H1 (cell line): ENCODE results near the gene SPC24. TPM values are rescaled to one million over a fixed set of nuclear protein-coding genes. Genes with fewer than 3 reads are reported as not detected.
A peak's percentile ranks its signal among the peaks of the same experiment; 100 is the strongest.

Experiments used
- CTCF ChIA-PET: fragments of 300-600 bp; sonication (Branson Sonifier 250); formaldehyde crosslinking; loops from one replicate; lab custom pipeline; 2021; ENCODE audit not compliant: partially characterized antibody; lab: Charles Lee
- POLR2A ChIA-PET: fragments of 300-600 bp; sonication (Branson Sonifier 250); formaldehyde crosslinking; loops from one replicate; lab custom pipeline; 2021; ENCODE audit warnings: inconsistent platforms; ENCODE audit not compliant: partially characterized antibody; lab: Charles Lee
- DNase-seq, 2 experiments: peaks; one replicate each; pipeline versions ENCODE4 v3.0.0 to v3.0.0-alpha.2; 2010 to 2022; ENCODE audit warnings: low spot score in 2 of 2, low read depth in 1 of 2, mixed read lengths in 1 of 2
- FAIRE-seq: peaks from 2 replicates; lab custom pipeline; 2011; peaks lifted over from hg19 to GRCh38; lab: Jason Lieb, UNC
- H2AFZ ChIP-seq: 2 replicates; pipeline ENCODE4 v1.8.1; 2012; ENCODE audit warnings: low read length, inconsistent platforms
- H2AK5ac ChIP-seq: 2 replicates; pipeline ENCODE4 v1.6.1; 2013; ENCODE audit warnings: low read depth, low read length
- H2BK120ac ChIP-seq: replicated peaks from 2 replicates; pipeline ENCODE3; 2013; ENCODE audit warnings: low read depth, low read length, inconsistent platforms
- H2BK12ac ChIP-seq: 2 replicates; pipeline ENCODE4 v1.6.1; 2013; ENCODE audit warnings: low read depth, low read length
- H2BK15ac ChIP-seq: 2 replicates; pipeline ENCODE4 v1.6.1; 2013; ENCODE audit warnings: low read length
- H2BK20ac ChIP-seq: 2 replicates; pipeline ENCODE4 v1.6.1; 2013; ENCODE audit warnings: low read length
- H2BK5ac ChIP-seq: 2 replicates; pipeline ENCODE4 v1.6.1; 2013; ENCODE audit warnings: low read depth, low read length
- H3K14ac ChIP-seq: 2 replicates; pipeline ENCODE4 v1.6.1; 2013; ENCODE audit warnings: inconsistent platforms; ENCODE audit not compliant: insufficient read length
- H3K18ac ChIP-seq: 2 replicates; pipeline ENCODE4 v1.6.1; 2013; ENCODE audit warnings: low read length; ENCODE audit errors: extremely low read depth
- H3K23ac ChIP-seq: 2 replicates; pipeline ENCODE4 v1.6.1; 2013; ENCODE audit warnings: inconsistent platforms; ENCODE audit not compliant: insufficient read length
- H3K23me2 ChIP-seq: 2 replicates; pipeline ENCODE4 v1.6.1; 2013; ENCODE audit warnings: low read depth, low read length
- H3K27ac ChIP-seq: 2 replicates; pipeline ENCODE4 v1.6.1; 2011; ENCODE audit warnings: low read depth, low read length, inconsistent platforms
- H3K27me3 ChIP-seq, 4 experiments: replicated peaks in 1 of 4; 1 replicate in 1 of 4; 2 replicates in 3 of 4; pipeline versions ENCODE4 v1.6.1 to v1.8.1; 2011 to 2013; ENCODE audit warnings: low read length in 3 of 4, mild to moderate bottlenecking in 3 of 4, inconsistent platforms in 2 of 4, mixed read lengths in 2 of 4, moderate library complexity in 1 of 4; ENCODE audit not compliant: control insufficient read depth in 3 of 4, insufficient read depth in 3 of 4; ENCODE audit errors: extremely low read depth in 1 of 4
- H3K36me3 ChIP-seq, 4 experiments: 2 replicates each; pipeline versions ENCODE4 v1.6.1 to v1.8.1; 2011 to 2013; ENCODE audit warnings: mild to moderate bottlenecking in 4 of 4, low read length in 3 of 4, moderate library complexity in 2 of 4, control low read depth in 1 of 4, inconsistent platforms in 1 of 4; ENCODE audit not compliant: insufficient read depth in 4 of 4, control insufficient read depth in 2 of 4
- H3K4ac ChIP-seq: replicated peaks from 2 replicates; pipeline ENCODE3; 2013; ENCODE audit warnings: low read length, low read depth, mixed read lengths, inconsistent platforms; ENCODE audit not compliant: insufficient read length
- H3K4me1 ChIP-seq, 4 experiments: replicated peaks in 1 of 4; 1 replicate in 1 of 4; 2 replicates in 3 of 4; pipeline versions ENCODE4 v1.6.1 to v1.8.1; 2011 to 2013; ENCODE audit warnings: low read length in 3 of 4, inconsistent platforms in 2 of 4, mixed read lengths in 1 of 4; ENCODE audit not compliant: insufficient read depth in 4 of 4, control insufficient read depth in 3 of 4
- H3K4me2 ChIP-seq, 2 experiments: 2 replicates each; pipeline versions ENCODE4 v1.6.1 to v1.8.1; 2011 to 2013; ENCODE audit warnings: low read depth in 2 of 2, low read length in 2 of 2, control low read depth in 1 of 2, inconsistent platforms in 1 of 2, mild to moderate bottlenecking in 1 of 2; ENCODE audit not compliant: insufficient read depth in 1 of 2
- H3K4me3 ChIP-seq, 4 experiments: fragments of 200-600, 300-600 bp in 1 of 4; sonication (generic), shearing (Covaris generic), sonication (Bioruptor Twin) in 1 of 4; 2 replicates each; pipeline versions ENCODE4 v1.5.1 to v1.8.1; 2011 to 2016; ENCODE audit warnings: low read length in 4 of 4, low read depth in 3 of 4, control low read depth in 2 of 4, inconsistent platforms in 2 of 4, mild to moderate bottlenecking in 2 of 4, mixed read lengths in 1 of 4, moderate library complexity in 1 of 4; ENCODE audit not compliant: insufficient read depth in 2 of 4; ENCODE audit errors: extremely low read depth in 1 of 4
- H3K56ac ChIP-seq: replicated peaks from 2 replicates; pipeline ENCODE3; 2013; ENCODE audit warnings: low read depth, mild to moderate bottlenecking, mixed read lengths, low read length, inconsistent platforms; ENCODE audit not compliant: insufficient read length
- H3K79me1 ChIP-seq: 2 replicates; pipeline ENCODE4 v1.6.1; 2013; ENCODE audit warnings: low read depth, low read length, control low read depth
- H3K79me2 ChIP-seq, 2 experiments: 2 replicates each; pipeline versions ENCODE4 v1.6.1 to v1.8.1; 2012 to 2013; ENCODE audit warnings: low read length in 2 of 2, mild to moderate bottlenecking in 2 of 2, inconsistent platforms in 1 of 2; ENCODE audit not compliant: insufficient read depth in 2 of 2, control insufficient read depth in 1 of 2
- H3K9ac ChIP-seq, 4 experiments: replicated peaks in 1 of 4; 1 replicate in 1 of 4; 2 replicates in 3 of 4; pipeline versions ENCODE4 v1.6.1 to v1.8.1; 2011 to 2013; ENCODE audit warnings: low read depth in 3 of 4, low read length in 3 of 4, control low read depth in 2 of 4, mild to moderate bottlenecking in 2 of 4, moderate library complexity in 2 of 4, inconsistent platforms in 1 of 4; ENCODE audit errors: extremely low read depth in 1 of 4
- H3K9me3 ChIP-seq, 2 experiments: 2 replicates each; pipeline versions ENCODE4 v1.6.1 to v1.8.1; 2012 to 2013; ENCODE audit warnings: mild to moderate bottlenecking in 2 of 2, moderate library complexity in 2 of 2, control low read depth in 1 of 2, inconsistent platforms in 1 of 2, low read depth in 1 of 2, low read length in 1 of 2, mixed read lengths in 1 of 2; ENCODE audit not compliant: insufficient read depth in 2 of 2
- H4K20me1 ChIP-seq, 2 experiments: replicated peaks in 1 of 2; 2 replicates each; pipeline versions ENCODE3 to v1.8.1; 2011 to 2013; ENCODE audit warnings: inconsistent platforms in 2 of 2, low read length in 2 of 2, mild to moderate bottlenecking in 1 of 2; ENCODE audit not compliant: insufficient read depth in 2 of 2, control insufficient read depth in 1 of 2
- H4K5ac ChIP-seq: 2 replicates; pipeline ENCODE4 v1.6.1; 2013; ENCODE audit warnings: low read length, low read depth, mixed read lengths, inconsistent platforms; ENCODE audit not compliant: insufficient read length
- H4K8ac ChIP-seq: 2 replicates; pipeline ENCODE4 v1.8.0; 2013; ENCODE audit warnings: mild to moderate bottlenecking, moderate library complexity, low read length, inconsistent platforms; ENCODE audit not compliant: insufficient read depth; ENCODE audit errors: extremely low read depth
- H4K91ac ChIP-seq: replicated peaks from 2 replicates; pipeline ENCODE3; 2013; ENCODE audit warnings: low read length, mixed read lengths, inconsistent platforms; ENCODE audit not compliant: insufficient read length
- CBX8 ChIP-seq: fragments of 300-800, 300-1000 bp; sonication (generic); IDR thresholded peaks from 2 replicates; pipeline ENCODE4 v1.7.1; 2016; ENCODE audit warnings: low read depth, low read length, borderline replicate concordance
- FOSL1 ChIP-seq: IDR thresholded peaks from 2 replicates; pipeline ENCODE4 v1.6.1; 2011; ENCODE audit warnings: mild to moderate bottlenecking, low read depth, low read length, moderate library complexity; ENCODE audit not compliant: insufficient read depth
- HDAC6 ChIP-seq: IDR thresholded peaks from one replicate; pipeline ENCODE4 v1.7.1; 2012; ENCODE audit warnings: low read depth, mild to moderate bottlenecking, inconsistent platforms, low read length, moderate library complexity
- KDM5A ChIP-seq: fragments of 200-600 bp; IDR thresholded peaks from 2 replicates; pipeline ENCODE4 v1.7.1; 2012; ENCODE audit warnings: mild to moderate bottlenecking, low read length, inconsistent platforms, mixed read lengths
- MAFK ChIP-seq: IDR thresholded peaks from 2 replicates; pipeline ENCODE4 v1.6.1; 2012; ENCODE audit warnings: low read depth, mild to moderate bottlenecking, improper control_type of control experiment, low read length
- NRF1 ChIP-seq: IDR thresholded peaks from 2 replicates; pipeline ENCODE4 v1.6.1; 2011; ENCODE audit warnings: mild to moderate bottlenecking, low read depth, low read length, improper control_type of control experiment
- RAD21 ChIP-seq, 2 experiments: IDR thresholded peaks in 1 of 2; conservative IDR thresholded peaks in 1 of 2; 2 replicates each; pipeline ENCODE4 v1.6.1; 2011; ENCODE audit warnings: low read depth in 2 of 2, low read length in 2 of 2, improper control_type of control experiment in 1 of 2, inconsistent platforms in 1 of 2, mild to moderate bottlenecking in 1 of 2, moderate library complexity in 1 of 2
- SIN3A ChIP-seq, 2 experiments: IDR thresholded peaks in 1 of 2; conservative IDR thresholded peaks in 1 of 2; 2 replicates each; pipeline ENCODE4 v1.6.1; 2011 to 2012; ENCODE audit warnings: low read length in 2 of 2, improper control_type of control experiment in 1 of 2, low read depth in 1 of 2, mild to moderate bottlenecking in 1 of 2
- TBP ChIP-seq: IDR thresholded peaks from 2 replicates; pipeline ENCODE4 v1.6.1; 2011; ENCODE audit warnings: low read depth, low read length, improper control_type of control experiment
- YY1 ChIP-seq: IDR thresholded peaks from 2 replicates; pipeline ENCODE4 v1.6.1; 2011; ENCODE audit warnings: low read depth, mild to moderate bottlenecking, low read length
- WGBS, 2 experiments: shearing (Covaris generic) in 1 of 2; methylation state at CpG; one replicate each; pipeline versions ENCODE4 v1.1.6 to v1.1.7; 2013 to 2015; ENCODE audit warnings: low lambda C conversion rate in 2 of 2, mixed read lengths in 2 of 2, inconsistent platforms in 1 of 2, low coverage in 1 of 2, missing lambda C conversion rate in 1 of 2; ENCODE audit not compliant: insufficient replicate concordance in 2 of 2, insufficient coverage in 1 of 2, insufficient read length in 1 of 2; ENCODE audit errors: extremely low coverage in 1 of 2, missing lambda C conversion rate in 1 of 2; 5-methylcytosine and 5-hydroxymethylcytosine counted together
- polyA plus RNA-seq, 7 experiments: library from polyadenylated mRNA; depleted of rRNA in 3 of 7; stranded (reverse) in 5 of 7; unstranded in 2 of 7; fragments of >200 nt in 5 of 7; fragments of 200-250 nt in 2 of 7; gene quantifications; 1 replicate in 5 of 7; 2 replicates in 1 of 7; 4 replicates in 1 of 7; pipeline versions ENCODE4 v1.2.1 to v1.2.3, GENCODE V29; 2011 to 2013; ENCODE audit warnings: missing spikeins in 2 of 7, mixed read lengths in 2 of 7
- total RNA-seq: library from RNA; stranded (reverse); fragmentation: NEBNext Ultra II Directional; extraction: Animal tissue kit (Norgen Biotek cat#: 25700); gene quantifications from 2 replicates; pipeline ENCODE4 v1.2.1, GENCODE V29; 2021

The SPC24 gene
- total and polyA plus RNA-seq, 2 of the 8 experiments (the other 6 are each of a cell fraction or from before 2014, with no cell fraction given): 17.7 to 42.4 TPM

- no peak overlapping the region for H2BK20ac ChIP-seq
- no peak overlapping the region for H2BK12ac ChIP-seq
- no peak overlapping the region for H3K4me2 ChIP-seq
- H3K79me1 ChIP-seq: no peaks in the 10 kb centered on the region
- peaks cover 6 to 10% of the 10 kb centered on the region in 2 experiments for H4K20me1 ChIP-seq
- H2BK120ac ChIP-seq: no peak overlapping the region
- H2AK5ac ChIP-seq: no peak overlapping the region
- H4K5ac ChIP-seq: no peak overlapping the region
- H3K14ac ChIP-seq: no peak overlapping the region
- H3K36me3 ChIP-seq: peaks cover 32 to 89% (median 63%) of the 10 kb centered on the region in 4 experiments
- no peak overlapping the region for H2AFZ ChIP-seq
- no peak for FAIRE-seq
- no peak overlapping the region for H4K91ac ChIP-seq
- no peak overlapping the region for H3K56ac ChIP-seq
- no peaks in the 10 kb centered on the region for H3K27me3 ChIP-seq
- no peak overlapping the region for H3K18ac ChIP-seq
- no peak overlapping the region for H2BK15ac ChIP-seq
- H3K23ac ChIP-seq: no peak overlapping the region
- no peaks in the 10 kb centered on the region for H3K23me2 ChIP-seq
- H3K27ac ChIP-seq: 0 out of 2 replicates have a peak overlapping the region, but pooled peaks have one; percentile 22
- no peak overlapping the region for H4K8ac ChIP-seq
- H3K4me1 ChIP-seq: no peaks in the 10 kb centered on the region
- DNase-seq: peak in 1 of 2 experiments; percentile 91
- H3K9me3 ChIP-seq: no peaks in the 10 kb centered on the region
- WGBS, 2 experiments: 75% methylated on average over 11 of the region's 11 CpGs; no CpG with 5 or more reads in 1 of the 2 experiments
- ChIA-PET CTCF (interaction anchor here (0.6 to 3.1 kb wide), 41 partner anchors 10 to 823 kb away, joined by 3 to 21 read pairs (median 4); partner anchors contain the start of gene SPC24), POLR2A (interaction anchor here (0.6 to 1.0 kb wide), 6 partner anchors 10 to 84 kb away, joined by 3 to 4 read pairs (median 3); partner anchors contain the start of gene LDLR)
- H3K79me2 ChIP-seq: no peaks in the 10 kb centered on the region
- H3K9ac ChIP-seq: no peak overlapping the region
- no peak overlapping the region for H2BK5ac ChIP-seq
- no peak overlapping the region for H3K4me3 ChIP-seq
- no peak overlapping the region for H3K4ac ChIP-seq
- peak; percentile 72 for TF ChIP-seq MAFK
- no peak for TF ChIP-seq CBX8
- TF ChIP-seq SIN3A (conservative IDR thresholded peaks at IDR 0.05 in 1 of 2, IDR thresholded peaks at IDR 0.05 in 1 of 2; ENCODE audit: low read depth in 1 of 2, low read length in 2 of 2): no peak
- TF ChIP-seq RAD21 (IDR thresholded peaks at IDR 0.05 in 1 of 2, conservative IDR thresholded peaks at IDR 0.05 in 1 of 2; ENCODE audit: low read depth in 2 of 2, low read length in 2 of 2): peak; percentile 48 to 56
- TF ChIP-seq KDM5A: no peak
- no peak for TF ChIP-seq TBP
- TF ChIP-seq YY1: 0 out of 2 replicates have a peak, but pooled peaks have one; percentile 46
- TF ChIP-seq NRF1: no peak
- TF ChIP-seq HDAC6: no peak
- TF ChIP-seq FOSL1: no peak
Measured at GRCh38 chr19:11125994-11126685, 29.4 kb downstream of the SPC24 start.
